Memory B cell (primary cell): ENCODE data around the gene SLC48A1.

ENCODE experiments used
- ATAC-seq: fragments of 150-1000 bp; cut with Tn5 transposase; 2 replicates; pipeline ENCODE4 v1.10.0; 2021; ENCODE audit warnings: low read depth, mild to moderate bottlenecking, moderate library complexity
- DNase-seq, 2 donors: peaks; one replicate each; pipeline ENCODE4 v3.0.0; 2022; ENCODE audit warnings: low spot score in 2 of 2
- H3K27ac Mint-ChIP-seq: one replicate; pipeline ENCODE4 v1.8.0; 2022; ENCODE audit warnings: mild to moderate bottlenecking, moderate library complexity, mixed read lengths
- H3K27me3 Mint-ChIP-seq: one replicate; pipeline ENCODE4 v1.8.0; 2022; ENCODE audit warnings: mixed read lengths
- H3K36me3 Mint-ChIP-seq: one replicate; pipeline ENCODE4 v1.8.0; 2022; ENCODE audit warnings: mild to moderate bottlenecking, mixed read lengths
- H3K4me1 Mint-ChIP-seq: one replicate; pipeline ENCODE4 v1.8.0; 2022; ENCODE audit warnings: mixed read lengths
- H3K4me3 Mint-ChIP-seq: one replicate; pipeline ENCODE4 v1.8.0; 2022; ENCODE audit warnings: mild to moderate bottlenecking, moderate library complexity, mixed read lengths
- H3K9me3 Mint-ChIP-seq: one replicate; pipeline ENCODE4 v1.8.0; 2022; ENCODE audit warnings: mixed read lengths

SLC48A1 gene

DNA sequence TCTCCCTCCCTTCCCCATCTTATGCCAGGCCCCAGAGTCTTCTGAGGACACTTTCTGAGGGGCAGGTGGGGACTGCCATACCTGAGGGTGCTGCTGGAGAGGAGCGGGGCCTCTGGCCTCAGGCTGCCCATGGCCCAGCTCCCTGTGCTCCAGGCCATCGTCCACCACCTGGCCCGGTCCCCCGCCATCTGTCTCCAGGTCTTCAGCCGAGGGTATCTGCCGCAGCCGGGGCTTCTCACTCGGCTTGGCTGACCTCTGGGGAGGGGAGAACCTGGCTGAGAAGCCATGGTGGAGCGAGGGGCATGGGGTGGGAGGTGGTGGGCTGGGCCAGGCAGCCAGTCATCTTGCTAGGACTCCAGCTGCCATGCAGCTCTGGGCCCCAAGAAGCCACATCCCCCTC lies 21.6 kb downstream of the SLC48A1 start:
- Mint-ChIP-seq H3K9me3 (no peaks in the 10 kb centered on the region), H3K4me3 (no peak overlapping the region), H3K36me3 (peaks cover 23% of the 10 kb centered on the region), H3K27ac (no peak overlapping the region), H3K27me3 (no peaks in the 10 kb centered on the region), H3K4me1 (peaks cover 6% of the 10 kb centered on the region)
- DNase-seq = no peak
- no peak for ATAC-seq

DNA sequence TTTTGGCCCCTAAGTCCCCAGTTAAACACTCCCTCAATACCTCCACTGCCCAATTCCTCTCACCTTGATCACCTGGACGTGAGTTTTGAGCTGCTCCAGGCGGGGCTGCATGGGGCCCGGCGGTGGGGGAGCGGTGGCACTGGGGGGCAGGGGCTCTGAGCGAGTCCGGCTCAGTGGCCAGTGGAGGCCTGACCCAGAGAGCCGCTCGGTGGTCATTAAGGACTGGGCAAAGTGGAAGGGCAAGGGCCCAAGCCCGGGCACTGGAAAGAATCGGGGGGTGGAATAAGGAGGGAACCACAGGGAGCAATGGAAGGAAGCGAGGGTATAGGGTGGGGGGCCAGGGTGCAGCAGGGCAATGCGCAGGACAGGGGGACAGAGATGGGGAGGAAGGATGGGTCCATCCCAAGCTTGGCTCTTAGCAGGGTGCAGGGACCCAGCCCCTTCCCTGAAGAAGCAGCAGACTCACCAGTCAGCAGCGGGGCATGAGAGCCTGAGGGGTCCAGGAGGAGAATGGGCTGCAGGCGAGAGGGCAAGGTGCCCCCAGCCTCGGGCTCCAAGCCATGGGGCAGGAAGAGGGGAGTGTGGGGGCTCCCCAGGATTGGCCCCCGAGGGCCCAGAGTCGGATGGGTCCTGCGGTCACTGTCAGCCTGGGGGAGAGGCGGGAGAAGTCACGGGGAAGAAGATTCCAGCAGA lies 22.2 kb downstream of the SLC48A1 start:
- Mint-ChIP-seq H3K4me1 (peaks cover 6% of the 10 kb centered on the region), H3K36me3 (peaks cover 21% of the 10 kb centered on the region), H3K27me3 (no peaks in the 10 kb centered on the region), H3K4me3 (no peak overlapping the region), H3K27ac (peak overlapping the region; percentile 20), H3K9me3 (no peaks in the 10 kb centered on the region)
- ATAC-seq (no peak), DNase-seq (no peak)

DNA sequence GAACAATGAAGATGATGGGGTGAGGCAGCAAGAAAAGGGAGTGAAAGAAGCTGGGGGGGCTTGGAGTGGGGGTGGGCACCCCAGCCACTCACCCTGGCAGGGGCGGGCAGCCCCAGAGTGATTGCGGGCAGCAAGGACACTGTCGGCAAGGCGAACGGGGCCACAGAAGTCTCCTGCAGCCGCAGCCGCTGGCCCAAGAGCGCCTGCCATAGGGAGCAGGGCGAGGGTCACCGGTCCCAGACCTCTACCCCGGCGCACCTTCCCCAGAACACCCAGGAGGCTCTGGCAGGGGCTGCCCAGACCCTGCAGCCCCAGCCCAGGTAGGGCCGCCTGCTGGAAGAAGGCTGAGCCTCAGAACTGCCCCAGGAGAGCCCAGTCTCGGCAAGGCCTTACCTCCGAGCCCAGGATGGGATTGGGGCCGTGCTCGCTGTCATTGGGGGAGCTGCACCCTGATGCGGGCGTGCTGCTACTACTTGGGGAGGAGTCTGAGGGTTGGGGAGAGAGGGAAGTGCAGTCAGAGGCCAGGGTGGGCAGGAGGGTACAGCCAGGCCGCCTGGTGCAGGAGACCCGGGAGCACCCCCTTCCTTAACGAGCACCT lies 22.9 kb downstream of the SLC48A1 start:
- Mint-ChIP-seq H3K4me3 (no peak overlapping the region), H3K36me3 (peaks cover 17% of the 10 kb centered on the region), H3K27ac (peak overlapping the region; percentile 20), H3K9me3 (no peaks in the 10 kb centered on the region), H3K4me1 (peaks cover 8% of the 10 kb centered on the region), H3K27me3 (no peaks in the 10 kb centered on the region)
- DNase-seq (no peak), ATAC-seq (no peak)

DNA sequence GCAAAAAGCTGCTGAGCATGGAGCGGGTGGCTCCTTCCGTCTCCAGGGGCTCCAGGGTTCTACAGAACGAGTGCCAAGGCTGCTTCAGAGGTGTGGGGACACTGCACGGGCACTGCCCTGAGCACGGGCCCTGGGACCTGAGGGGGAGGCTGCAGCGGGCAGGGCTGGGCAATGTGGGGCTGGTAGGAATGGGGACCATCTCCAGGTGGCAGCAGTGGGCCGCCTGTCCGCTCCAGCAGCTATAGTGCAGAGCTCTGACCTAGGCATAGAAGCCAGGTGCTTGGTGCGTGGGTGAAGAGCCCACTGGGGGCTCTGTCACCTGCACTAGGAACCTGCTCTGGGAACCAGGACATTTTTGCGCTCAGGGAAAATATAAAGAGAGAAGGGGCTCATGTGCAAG lies 24.4 kb downstream of the SLC48A1 start:
- H3K4me3 Mint-ChIP-seq = no peak overlapping the region
- no peaks in the 10 kb centered on the region for H3K27me3 Mint-ChIP-seq
- peak overlapping the region; percentile 39 for H3K27ac Mint-ChIP-seq
- peaks cover 20% of the 10 kb centered on the region for H3K4me1 Mint-ChIP-seq
- H3K9me3 Mint-ChIP-seq = no peaks in the 10 kb centered on the region
- ATAC-seq (peak; percentile 95), DNase-seq (peak; percentile 40 to 43)
- H3K36me3 Mint-ChIP-seq = peaks cover 15% of the 10 kb centered on the region

DNA sequence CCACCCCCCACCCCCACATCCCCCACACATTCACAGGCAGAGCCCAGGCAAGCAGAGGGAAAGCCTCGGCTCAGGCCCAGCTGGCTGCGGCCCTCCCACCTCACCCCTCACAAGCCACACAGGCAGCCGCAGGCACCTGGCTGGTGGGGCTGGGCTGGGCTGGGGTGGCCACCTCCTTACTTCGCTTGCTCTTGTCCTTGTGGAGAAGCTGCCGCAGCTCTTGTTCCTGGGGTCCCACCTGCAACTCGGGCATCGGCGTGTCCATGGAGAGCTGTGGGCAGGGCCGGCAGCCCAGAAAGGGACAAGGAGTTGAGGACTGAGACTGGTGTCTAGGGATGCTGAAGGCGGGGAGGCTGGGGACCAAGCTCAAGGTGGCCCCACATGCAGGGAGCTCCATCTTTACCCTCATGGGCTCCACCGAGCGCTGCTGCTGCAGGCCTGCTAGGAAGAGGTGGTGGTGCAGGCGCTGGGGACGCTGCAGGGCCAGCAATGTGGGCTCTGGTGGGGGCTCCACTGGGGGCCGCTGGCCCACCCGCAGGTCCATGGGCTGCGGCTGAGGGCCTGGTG lies 25.4 kb downstream of the SLC48A1 start:
- no peaks in the 10 kb centered on the region for H3K27me3 Mint-ChIP-seq
- no peak overlapping the region for H3K4me3 Mint-ChIP-seq
- H3K36me3 Mint-ChIP-seq = peaks cover 15% of the 10 kb centered on the region
- H3K9me3 Mint-ChIP-seq = no peaks in the 10 kb centered on the region
- ATAC-seq (no peak), DNase-seq (no peak)
- H3K4me1 Mint-ChIP-seq = peaks cover 30% of the 10 kb centered on the region
- H3K27ac Mint-ChIP-seq = no peak overlapping the region

DNA sequence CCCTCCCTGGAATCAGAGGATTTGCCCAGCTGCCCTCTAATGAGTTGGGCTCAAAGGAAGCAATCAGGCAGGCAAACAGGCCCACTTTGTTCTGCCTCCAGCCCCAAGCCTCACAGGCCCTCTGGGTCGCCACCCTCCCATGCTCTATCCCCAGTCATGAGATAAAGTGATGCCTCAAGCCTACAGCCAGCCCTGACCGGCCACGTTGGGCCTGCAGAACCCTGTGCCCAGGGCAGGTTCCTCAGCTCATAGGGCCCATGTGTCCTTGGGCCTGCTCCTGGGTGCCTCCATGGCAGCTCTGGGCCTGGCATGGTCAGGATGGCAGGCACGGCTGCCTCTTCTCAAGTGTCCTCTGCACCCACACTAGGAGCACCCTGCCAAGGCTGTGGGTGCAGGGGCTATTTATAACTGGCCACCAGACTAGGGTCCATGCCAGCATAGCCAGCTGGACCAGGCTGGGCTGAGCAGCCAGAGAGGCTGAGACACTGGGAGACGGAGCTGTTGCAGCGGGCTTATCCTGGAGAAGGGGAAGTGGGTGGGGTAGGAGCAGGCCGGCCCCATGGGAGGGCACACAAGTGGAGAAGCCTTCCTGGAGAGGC lies 26.4 kb downstream of the SLC48A1 start:
- Mint-ChIP-seq H3K4me1 (peaks cover 38% of the 10 kb centered on the region), H3K27me3 (no peaks in the 10 kb centered on the region), H3K4me3 (no peak overlapping the region), H3K27ac (no peak overlapping the region), H3K36me3 (peaks cover 12% of the 10 kb centered on the region), H3K9me3 (no peaks in the 10 kb centered on the region)
- DNase-seq (no peak), ATAC-seq (no peak)

DNA sequence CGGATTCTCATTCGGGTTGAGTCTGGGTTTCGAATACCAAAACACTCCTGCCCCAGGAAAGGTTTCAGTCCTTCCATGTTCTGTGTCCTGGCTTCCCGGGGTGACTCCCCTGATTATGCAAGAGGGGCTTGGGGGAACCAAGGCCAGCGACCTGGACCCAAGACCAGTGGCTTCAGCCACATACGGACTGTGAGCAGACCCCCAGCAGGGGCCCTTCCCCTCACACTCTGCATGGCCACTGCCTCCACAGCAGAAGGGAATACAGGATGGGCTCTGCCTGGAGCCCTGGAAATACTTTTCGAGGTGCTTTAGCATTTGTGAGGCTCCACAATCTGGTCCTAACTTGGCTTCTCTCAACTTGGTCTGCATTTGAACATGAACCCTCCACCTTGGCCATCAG lies 27.5 kb downstream of the SLC48A1 start:
- Mint-ChIP-seq H3K4me3 (no peak overlapping the region), H3K27me3 (no peaks in the 10 kb centered on the region), H3K4me1 (peaks cover 47% of the 10 kb centered on the region), H3K9me3 (no peaks in the 10 kb centered on the region), H3K27ac (peak overlapping the region; percentile 29), H3K36me3 (peaks cover 8% of the 10 kb centered on the region)
- no peak for ATAC-seq
- no peak for DNase-seq

DNA sequence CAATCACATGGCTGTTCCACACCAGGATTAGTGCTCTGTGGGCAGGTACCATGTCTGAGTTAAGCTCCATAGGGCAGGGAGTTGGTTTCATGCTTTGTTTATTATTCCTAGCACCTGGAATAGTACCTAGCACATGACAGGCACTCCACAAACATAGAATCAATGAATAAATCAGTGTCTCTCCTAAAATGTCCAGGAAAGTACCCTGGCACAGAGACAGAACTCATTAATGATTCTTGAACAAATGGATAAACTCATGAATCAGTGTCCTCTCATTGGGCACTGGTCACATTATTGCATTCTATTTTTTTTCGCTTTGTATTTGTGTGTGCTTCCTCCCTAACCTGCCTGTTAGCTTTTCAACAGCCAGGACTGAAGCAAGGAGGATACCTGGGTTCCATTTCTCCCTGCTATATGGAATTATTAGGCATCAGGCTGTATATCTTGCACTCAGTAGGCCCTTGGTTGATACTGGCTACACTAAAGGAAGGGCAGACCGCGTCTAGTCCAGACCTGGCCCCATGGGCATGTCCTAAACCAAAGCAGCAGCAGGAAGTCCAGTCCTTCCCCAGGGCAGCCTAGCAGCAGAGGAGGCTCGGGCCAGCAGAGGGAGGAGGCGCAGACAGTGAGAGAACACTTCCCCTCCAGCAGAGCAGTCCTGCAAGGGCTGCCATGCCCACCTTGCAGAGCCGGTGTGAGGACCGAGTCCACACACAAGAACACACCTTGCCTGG lies 28.3 kb downstream of the SLC48A1 start:
- no peaks in the 10 kb centered on the region for H3K27me3 Mint-ChIP-seq
- H3K36me3 Mint-ChIP-seq = peaks cover 8% of the 10 kb centered on the region
- no peak for ATAC-seq
- no peak for DNase-seq
- peaks cover 48% of the 10 kb centered on the region for H3K4me1 Mint-ChIP-seq
- no peaks in the 10 kb centered on the region for H3K9me3 Mint-ChIP-seq
- no peak overlapping the region for H3K4me3 Mint-ChIP-seq
- H3K27ac Mint-ChIP-seq = peak overlapping the region; percentile 94

DNA sequence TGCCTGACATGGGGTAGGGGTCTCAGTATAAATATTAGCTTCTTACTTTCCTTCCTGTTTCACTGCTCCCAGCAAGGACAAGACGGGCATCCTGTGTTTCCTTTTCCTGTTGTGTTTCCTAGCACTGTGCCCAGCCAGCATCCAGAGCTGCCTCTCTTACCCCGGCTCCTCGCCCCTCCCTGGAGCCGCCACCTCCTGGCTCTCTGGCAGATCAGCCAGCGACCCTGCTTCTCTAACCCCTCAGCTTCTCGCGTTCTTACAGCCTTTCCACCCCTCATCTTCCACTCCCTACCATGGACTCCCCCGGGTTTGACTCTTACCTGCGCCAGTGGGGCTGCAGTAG lies 28.8 kb downstream of the SLC48A1 start:
- Mint-ChIP-seq H3K4me3 (no peak overlapping the region), H3K4me1 (peaks cover 52% of the 10 kb centered on the region), H3K27ac (peak overlapping the region; percentile 94), H3K36me3 (peaks cover 8% of the 10 kb centered on the region), H3K27me3 (no peaks in the 10 kb centered on the region), H3K9me3 (no peaks in the 10 kb centered on the region)
- no peak for ATAC-seq
- DNase-seq = no peak

DNA sequence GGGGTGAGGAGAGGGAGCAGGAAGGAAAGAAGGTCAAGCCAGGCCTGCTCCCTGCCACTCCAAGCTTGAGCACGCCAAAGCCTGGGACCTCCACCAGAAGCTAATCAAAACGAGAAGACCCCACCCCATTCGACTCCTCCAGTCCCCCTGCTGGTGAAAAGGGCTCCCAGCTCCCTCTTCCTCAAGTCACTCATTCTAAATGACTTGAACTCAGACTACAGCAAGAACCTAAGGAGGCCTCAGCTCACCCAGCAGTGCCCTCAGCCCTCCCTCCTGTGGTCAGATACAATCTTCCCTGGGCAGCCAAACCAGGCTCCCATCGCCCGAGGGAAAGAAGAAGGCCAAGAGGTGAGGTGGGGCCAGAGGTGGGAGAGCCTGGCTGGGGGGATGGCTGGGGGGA lies 29.3 kb downstream of the SLC48A1 start:
- H3K4me1 Mint-ChIP-seq = peaks cover 56% of the 10 kb centered on the region
- H3K36me3 Mint-ChIP-seq = peaks cover 8% of the 10 kb centered on the region
- H3K4me3 Mint-ChIP-seq = peak overlapping the region; percentile 59

DNA sequence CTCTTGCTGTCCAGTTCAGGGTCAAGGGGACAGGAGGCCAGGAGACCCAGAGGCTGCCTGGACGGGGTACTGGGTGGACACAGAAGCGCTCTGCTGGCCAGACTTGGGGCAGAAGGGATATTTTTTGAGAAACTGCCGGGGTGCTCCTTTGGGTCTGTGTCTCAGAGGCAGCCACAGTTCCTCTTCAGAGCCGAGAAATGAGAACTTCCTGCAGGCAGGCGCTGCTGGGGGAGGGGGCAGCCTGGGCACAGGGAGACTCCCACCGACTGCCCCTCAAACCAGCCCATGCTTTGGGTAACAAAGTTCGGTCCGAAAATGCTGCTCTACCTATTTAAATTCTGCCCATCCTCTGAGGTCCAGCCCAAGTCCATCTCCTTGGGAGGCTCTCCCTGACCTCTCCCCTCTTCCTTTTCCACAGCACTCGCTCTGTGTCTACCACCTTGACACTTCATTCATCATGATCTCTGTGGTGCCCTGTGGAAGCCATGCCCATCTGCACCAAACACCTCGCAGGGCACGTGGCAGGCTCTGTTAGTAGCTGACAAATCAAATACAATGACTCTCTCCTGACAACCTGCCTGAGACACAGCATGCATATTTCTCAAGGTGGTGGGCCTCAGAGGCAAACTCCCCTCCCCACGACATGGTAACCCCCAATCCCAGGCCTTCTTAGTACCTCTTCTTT lies 30.3 kb downstream of the SLC48A1 start:
- peaks cover 62% of the 10 kb centered on the region for H3K4me1 Mint-ChIP-seq
- DNase-seq (no peak), ATAC-seq (no peak)
- H3K4me3 Mint-ChIP-seq = peak overlapping the region; percentile 75
- peak overlapping the region; percentile 94 for H3K27ac Mint-ChIP-seq
- H3K36me3 Mint-ChIP-seq = peaks cover 4% of the 10 kb centered on the region
- no peaks in the 10 kb centered on the region for H3K9me3 Mint-ChIP-seq
- H3K27me3 Mint-ChIP-seq = no peaks in the 10 kb centered on the region

More for the DNA sequence above, 29.3 kb downstream of the SLC48A1 start:
- no peaks in the 10 kb centered on the region for H3K9me3 Mint-ChIP-seq
- DNase-seq (no peak), ATAC-seq (no peak)
- H3K27ac Mint-ChIP-seq = peak overlapping the region; percentile 94
- no peaks in the 10 kb centered on the region for H3K27me3 Mint-ChIP-seq

DNA sequence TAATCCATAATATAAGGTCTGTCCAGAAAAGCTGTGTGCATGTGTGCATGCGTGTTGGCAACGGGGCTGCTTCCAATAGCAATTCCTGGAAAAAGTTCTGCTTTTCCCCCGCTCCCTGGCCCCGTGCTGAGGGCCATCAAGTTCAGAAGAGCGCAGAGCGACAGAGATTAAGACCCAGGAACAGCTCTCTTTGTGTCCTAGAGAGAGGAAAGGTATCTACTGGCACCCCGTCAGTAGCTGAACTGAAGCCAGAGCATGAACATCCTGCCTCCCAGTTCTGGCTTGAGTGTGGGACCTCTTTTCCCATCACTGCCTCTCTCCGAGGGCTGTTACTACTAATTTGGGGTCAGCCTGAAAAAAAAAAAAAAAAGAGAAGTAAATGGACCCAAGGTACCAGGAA lies 31.1 kb downstream of the SLC48A1 start:
- no peak for DNase-seq
- Mint-ChIP-seq H3K27ac (peak overlapping the region; percentile 94), H3K27me3 (no peaks in the 10 kb centered on the region), H3K36me3 (peaks cover 3% of the 10 kb centered on the region), H3K4me1 (peaks cover 68% of the 10 kb centered on the region), H3K4me3 (no peak overlapping the region), H3K9me3 (no peaks in the 10 kb centered on the region)
- no peak for ATAC-seq

DNA sequence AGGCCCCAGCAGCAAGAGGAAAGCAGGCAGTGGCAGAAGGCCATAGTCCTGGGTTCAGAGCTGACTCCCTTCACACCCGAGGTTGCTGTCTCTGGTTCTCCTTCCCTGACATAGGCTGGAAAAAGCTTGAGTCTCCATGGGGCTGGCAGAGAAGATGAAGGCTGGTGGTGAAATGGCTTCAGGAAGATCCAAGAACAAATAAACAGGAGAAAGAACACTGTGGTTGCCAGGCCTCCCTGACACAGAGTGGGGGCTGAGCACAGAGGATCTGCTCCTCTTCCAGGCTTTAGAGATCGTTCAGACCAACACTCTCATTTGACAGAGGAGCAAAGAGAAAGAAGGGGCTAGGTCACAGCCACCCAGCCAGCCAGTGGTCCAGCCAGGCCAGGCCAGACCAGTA lies 32.4 kb downstream of the SLC48A1 start:
- no peak overlapping the region for H3K4me3 Mint-ChIP-seq
- ATAC-seq (no peak), DNase-seq (no peak)
- H3K27ac Mint-ChIP-seq = peak overlapping the region; percentile 94
- no peaks in the 10 kb centered on the region for H3K9me3 Mint-ChIP-seq
- peaks cover 73% of the 10 kb centered on the region for H3K4me1 Mint-ChIP-seq
- no peaks in the 10 kb centered on the region for H3K27me3 Mint-ChIP-seq
- peaks cover 3% of the 10 kb centered on the region for H3K36me3 Mint-ChIP-seq
